Testis (tissue), 3 donors: ENCODE results near the gene MILR1. TPM values are rescaled to one million over a fixed set of nuclear protein-coding genes. Genes with fewer than 3 reads are reported as not detected.

ENCODE experiments used
- DNase-seq: peaks from one replicate; pipeline ENCODE4 v3.0.0-alpha.2; 2019
- H3K27ac ChIP-seq, 2 donors: fragments of 200-600 bp; sonication (generic); one replicate each; pipeline ENCODE4 v1.5.1; 2019
- H3K27me3 ChIP-seq: fragments of 200-600 bp; sonication (generic); one replicate; pipeline ENCODE4 v1.5.1; 2019
- H3K36me3 ChIP-seq: fragments of 200-600 bp; sonication (generic); one replicate; pipeline ENCODE4 v1.5.1; 2017; ENCODE audit warnings: low read depth; ENCODE audit errors: missing control alignments
- H3K4me1 ChIP-seq: fragments of 200-600 bp; sonication (generic); one replicate; pipeline ENCODE4 v1.5.1; 2019
- H3K4me3 ChIP-seq, 2 donors: fragments of 200-600 bp; sonication (generic); one replicate each; pipeline ENCODE4 v1.5.1; 2017 to 2019
- H3K9me3 ChIP-seq: fragments of 200-600 bp; sonication (generic); one replicate; pipeline ENCODE4 v1.5.1; 2017
- POLR2A ChIP-seq: fragments of 450-650 bp; IDR thresholded peaks from one replicate; pipeline ENCODE4 v1.6.1; 2017; ENCODE audit warnings: antibody characterized with exemption, mild to moderate bottlenecking, moderate library complexity
- WGBS, 2 donors: methylation state at CpG; one replicate each; pipeline ENCODE4 v1.1.5; 2018; 5-methylcytosine and 5-hydroxymethylcytosine counted together
- intact Hi-C: fragments of 100-400 bp; cut with DNase I; formaldehyde crosslinking; loops from one replicate; pipeline ENCODE4 v1.15.1; 2023; ENCODE audit warnings: low total_unique reads
- polyA plus RNA-seq: library from polyadenylated mRNA; stranded (reverse); fragments of 350-450 nt; fragmentation: Illumina TruSeq; extraction: RNeasy Lipid Tissue Mini Kit (QIAGEN cat#74804); gene quantifications from one replicate; pipeline ENCODE4 v1.2.3, GENCODE V29; 2014; ENCODE audit warnings: low read depth, low replicate concordance; ENCODE audit not compliant: insufficient read depth
- total RNA-seq, 2 donors: library from RNA; depleted of rRNA; stranded (reverse); fragments of >200 nt; gene quantifications; one replicate each; pipeline ENCODE4 v1.2.3, GENCODE V29; 2016
- TF ChIP-seq, protein P1 (sequence below), 3 experiments: fragments of 450-650 bp in 2 of 3; fragments of 200-600 bp in 1 of 3; sonication (generic) in 1 of 3; IDR thresholded peaks; one replicate each; pipeline ENCODE4 v1.5.1; 2016 to 2019; ENCODE audit warnings: antibody characterized with exemption in 3 of 3, mild to moderate bottlenecking in 2 of 3, moderate library complexity in 1 of 3

The MILR1 gene
- total and polyA plus RNA-seq, 3 donors from 2014 or later: 3.1 to 5.5 (median 3.7) TPM

DNA sequence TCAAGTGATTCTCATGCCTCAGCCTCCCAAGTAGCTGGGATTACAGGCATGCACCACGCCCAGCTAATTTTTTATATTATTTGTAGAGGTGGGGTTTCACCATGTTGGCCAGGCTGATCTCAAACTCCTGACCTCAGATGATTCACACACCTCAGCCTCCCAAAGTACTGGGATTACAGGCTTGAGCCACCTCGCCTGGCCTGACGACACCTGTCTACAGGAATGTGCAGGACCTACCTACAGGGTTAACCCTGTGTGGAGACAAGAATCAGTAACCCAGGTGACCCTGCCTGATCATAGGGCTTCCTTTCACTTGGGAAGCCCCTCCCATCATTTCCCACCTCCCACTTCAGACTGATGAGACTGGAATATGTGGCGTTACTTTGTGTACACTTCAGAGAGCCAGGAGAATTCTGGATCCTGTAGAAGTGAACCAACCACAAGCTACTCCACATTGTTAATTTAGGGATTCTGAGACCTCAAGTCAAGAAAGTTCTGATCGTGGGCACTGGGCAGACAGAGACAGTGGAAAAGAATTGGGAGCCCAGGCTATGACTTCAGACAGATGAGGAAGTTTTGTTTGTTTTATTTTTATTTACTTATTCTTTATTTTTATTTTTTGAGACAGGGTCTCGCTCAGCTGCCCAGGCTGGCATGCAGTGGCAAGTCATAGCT is 5.7 kb upstream of the MILR1 start:
- no peaks in the 10 kb centered on the region for H3K36me3 ChIP-seq
- H3K4me1 ChIP-seq: no peaks in the 10 kb centered on the region
- no peaks in the 10 kb centered on the region for H3K27me3 ChIP-seq
- no peak overlapping the region for H3K4me3 ChIP-seq
- WGBS, 2 donors: 86 to 92% methylated on average over 5 to 6 of the region's 6 CpGs
- no peak overlapping the region for H3K27ac ChIP-seq
- H3K9me3 ChIP-seq: no peaks in the 10 kb centered on the region
- TF ChIP-seq POLR2A: no peak
- TF ChIP-seq, protein P1, sequence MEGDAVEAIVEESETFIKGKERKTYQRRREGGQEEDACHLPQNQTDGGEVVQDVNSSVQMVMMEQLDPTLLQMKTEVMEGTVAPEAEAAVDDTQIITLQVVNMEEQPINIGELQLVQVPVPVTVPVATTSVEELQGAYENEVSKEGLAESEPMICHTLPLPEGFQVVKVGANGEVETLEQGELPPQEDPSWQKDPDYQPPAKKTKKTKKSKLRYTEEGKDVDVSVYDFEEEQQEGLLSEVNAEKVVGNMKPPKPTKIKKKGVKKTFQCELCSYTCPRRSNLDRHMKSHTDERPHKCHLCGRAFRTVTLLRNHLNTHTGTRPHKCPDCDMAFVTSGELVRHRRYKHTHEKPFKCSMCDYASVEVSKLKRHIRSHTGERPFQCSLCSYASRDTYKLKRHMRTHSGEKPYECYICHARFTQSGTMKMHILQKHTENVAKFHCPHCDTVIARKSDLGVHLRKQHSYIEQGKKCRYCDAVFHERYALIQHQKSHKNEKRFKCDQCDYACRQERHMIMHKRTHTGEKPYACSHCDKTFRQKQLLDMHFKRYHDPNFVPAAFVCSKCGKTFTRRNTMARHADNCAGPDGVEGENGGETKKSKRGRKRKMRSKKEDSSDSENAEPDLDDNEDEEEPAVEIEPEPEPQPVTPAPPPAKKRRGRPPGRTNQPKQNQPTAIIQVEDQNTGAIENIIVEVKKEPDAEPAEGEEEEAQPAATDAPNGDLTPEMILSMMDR (IDR thresholded peaks at IDR 0.05): no peak
- intact Hi-C loops: no loop called here
- no peak for DNase-seq

DNA sequence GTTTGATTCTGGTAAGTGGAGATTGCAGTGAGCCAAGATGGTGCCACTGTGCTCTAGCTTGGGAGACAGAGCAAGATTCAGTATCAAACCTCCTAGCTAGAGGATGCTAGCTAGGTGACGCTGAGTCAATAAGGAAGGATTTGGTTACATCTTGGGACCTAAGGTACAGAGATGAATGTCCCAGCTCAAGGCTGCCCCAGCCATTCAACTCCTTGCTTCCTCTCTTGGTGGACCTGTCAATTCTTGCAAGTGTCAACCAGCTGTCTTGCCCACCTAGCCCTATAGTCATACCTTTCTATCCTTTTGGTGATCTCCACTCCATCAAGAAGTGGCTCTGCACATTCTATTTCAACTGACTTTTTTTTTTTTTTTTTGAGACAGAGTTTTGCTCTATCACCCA is 1.4 kb upstream of the MILR1 start:
- intact Hi-C loops: no loop called here
- H3K4me3 ChIP-seq: no peak overlapping the region
- no peaks in the 10 kb centered on the region for H3K4me1 ChIP-seq
- no peak for DNase-seq
- WGBS, 2 donors: 92 to 100% methylated on average over 1 of the region's 1 CpG
- no peaks in the 10 kb centered on the region for H3K36me3 ChIP-seq
- no peaks in the 10 kb centered on the region for H3K9me3 ChIP-seq
- TF ChIP-seq POLR2A: no peak
- TF ChIP-seq, protein P1 (IDR thresholded peaks at IDR 0.05): no peak
- no peaks in the 10 kb centered on the region for H3K27me3 ChIP-seq
- no peak overlapping the region for H3K27ac ChIP-seq

DNA sequence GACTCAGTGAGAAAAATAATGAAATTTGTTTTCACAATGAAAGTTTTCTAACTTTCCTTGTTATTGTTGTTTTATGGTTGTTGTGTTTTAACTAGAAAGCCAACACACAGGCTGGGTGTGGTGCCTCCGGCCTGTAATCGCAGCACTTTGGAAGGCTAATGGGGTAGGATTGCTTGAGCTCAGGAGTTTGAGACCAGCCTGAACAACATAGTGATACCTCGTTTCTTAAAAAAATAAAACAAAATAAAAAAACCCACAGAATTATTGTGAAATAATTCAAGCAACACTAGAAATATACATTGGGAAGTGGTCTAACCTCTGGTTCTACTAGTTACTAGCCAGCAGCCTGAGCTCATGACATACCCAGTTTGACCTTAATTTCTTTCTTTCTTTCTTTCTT is 630 bp downstream of the MILR1 start:
- Histone ChIP-seq H3K27ac (no peak overlapping the region), H3K9me3 (no peaks in the 10 kb centered on the region), H3K36me3 (no peaks in the 10 kb centered on the region), H3K27me3 (no peaks in the 10 kb centered on the region), H3K4me3 (no peak overlapping the region), H3K4me1 (no peaks in the 10 kb centered on the region)
- WGBS, 2 donors: 63 to 66% methylated on average over 3 of the region's 3 CpGs
- intact Hi-C loops: no loop called here
- TF ChIP-seq, protein P1 (IDR thresholded peaks at IDR 0.05): no peak
- no peak for TF ChIP-seq POLR2A
- DNase-seq: no peak

DNA sequence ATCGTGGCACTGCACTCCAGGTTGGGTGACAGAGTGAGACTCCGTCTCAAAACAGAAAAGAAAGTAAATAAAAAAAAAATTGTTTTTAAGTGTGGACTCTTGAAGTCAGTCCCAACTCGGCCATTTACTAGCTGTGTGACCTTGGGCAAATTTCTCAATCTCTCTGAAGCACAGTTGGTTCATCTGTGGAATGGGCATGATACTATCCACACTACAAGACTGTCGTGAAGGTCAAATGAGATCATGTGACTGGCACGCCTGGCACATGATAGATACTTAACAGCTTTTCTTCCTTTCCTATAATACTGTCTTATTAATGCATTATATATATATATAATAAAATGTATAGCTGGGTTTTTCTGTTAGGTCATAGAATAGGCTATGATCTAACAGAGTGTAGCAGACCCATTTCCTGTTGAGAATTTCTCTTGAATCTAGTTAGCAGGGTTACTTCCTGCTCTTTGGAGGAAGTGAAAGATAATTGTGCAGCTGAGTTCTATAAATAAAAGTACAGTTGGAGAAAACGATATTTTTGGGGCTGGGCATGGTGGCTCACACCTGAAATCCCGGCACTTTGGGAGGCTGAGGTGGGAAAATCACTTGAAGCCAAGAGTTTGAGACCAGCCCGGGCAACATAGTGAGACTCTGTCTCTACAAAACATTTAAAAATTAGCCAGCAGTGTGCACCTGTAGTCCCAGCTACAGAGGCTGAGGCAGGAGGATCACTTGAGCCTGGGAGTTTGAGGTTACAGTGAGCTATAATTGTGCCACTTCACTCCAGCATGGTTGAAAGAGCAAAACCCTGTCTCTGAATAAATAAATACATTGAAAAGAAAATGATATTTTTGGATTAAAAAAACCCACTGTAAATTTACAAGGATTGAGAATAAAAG is 7.3 kb downstream of the MILR1 start:
- intact Hi-C loops: no loop called here
- 84 to 85% methylated on average over 8 of the region's 8 CpGs for WGBS, 2 donors

More for the DNA sequence above, 7.3 kb downstream of the MILR1 start:
- H3K27ac ChIP-seq: no peak overlapping the region
- no peak for TF ChIP-seq POLR2A
- TF ChIP-seq, protein P1 (IDR thresholded peaks at IDR 0.05): no peak
- H3K27me3 ChIP-seq: no peaks in the 10 kb centered on the region
- no peaks in the 10 kb centered on the region for H3K9me3 ChIP-seq
- H3K36me3 ChIP-seq: no peaks in the 10 kb centered on the region
- H3K4me3 ChIP-seq: no peak overlapping the region
- no peaks in the 10 kb centered on the region for H3K4me1 ChIP-seq
- no peak for DNase-seq
